GM19043 (cell line): ENCODE measurements around the gene NEIL1.
"Not testable (repeated sequence)": the region's sequence is repeated elsewhere in the genome, so short reads cannot be mapped to it uniquely, and the experiment has no call there.

Experiments
- ATAC-seq: cut with Tn5 transposase; IDR thresholded peaks from one replicate; pipeline ENCODE4 v1.9.1; 2021; ENCODE audit warnings: low read depth; ENCODE audit not compliant: unreplicated experiment

The NEIL1 gene

DNA sequence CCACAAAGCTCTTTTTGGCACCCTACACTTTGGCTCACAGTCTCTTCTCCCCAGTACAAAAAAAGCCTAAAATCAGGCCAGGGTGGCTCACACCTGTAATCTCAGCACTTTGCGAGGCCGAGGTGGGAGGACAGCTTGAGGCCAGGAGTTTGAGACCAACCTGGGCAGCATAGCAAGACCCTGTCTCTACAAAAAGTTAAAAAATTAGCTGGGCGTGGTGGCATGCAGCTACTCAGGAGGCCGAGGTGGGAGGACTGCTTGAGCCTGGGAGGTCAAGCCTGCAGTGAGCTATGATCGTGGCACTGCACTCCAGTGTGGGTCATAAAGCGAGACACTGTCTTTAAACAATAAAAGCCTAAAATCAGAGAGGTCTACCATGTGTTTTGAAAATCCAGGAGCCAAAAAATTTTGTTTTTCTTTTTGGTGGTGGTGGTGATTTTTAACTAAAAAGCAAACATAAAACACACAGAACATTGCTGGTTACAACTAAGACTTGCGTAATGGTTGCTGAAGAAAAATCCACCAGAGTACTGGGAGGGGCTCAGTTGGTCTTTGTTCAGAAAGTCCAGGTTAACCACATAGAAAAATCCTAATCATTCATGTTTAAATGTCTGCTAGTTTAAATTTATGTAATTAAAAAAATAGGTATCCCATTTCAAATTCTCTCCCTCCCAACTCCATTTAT is 23.2 kb downstream of the NEIL1 start:
- ATAC-seq = no peak

DNA sequence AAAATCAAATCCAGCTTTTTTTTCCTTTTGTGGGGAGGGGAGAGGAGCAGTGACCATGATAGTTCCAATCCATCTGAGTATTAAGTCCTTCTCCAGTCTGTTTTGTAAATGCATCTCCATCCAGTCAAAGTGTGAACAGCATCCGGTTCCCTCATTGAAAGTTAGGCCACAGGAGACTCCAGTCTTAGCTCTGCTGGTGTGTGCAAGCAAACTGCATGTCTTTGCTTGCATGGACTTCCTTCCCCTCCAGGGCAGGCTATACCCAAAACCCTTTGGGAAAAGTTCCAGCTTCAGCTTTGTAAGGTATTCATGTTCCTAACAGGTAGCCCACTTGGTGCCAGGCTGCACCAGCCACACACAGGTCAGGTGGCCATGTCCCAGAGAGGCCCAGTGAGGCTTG is 24.6 kb downstream of the NEIL1 start:
- ATAC-seq = no peak

DNA sequence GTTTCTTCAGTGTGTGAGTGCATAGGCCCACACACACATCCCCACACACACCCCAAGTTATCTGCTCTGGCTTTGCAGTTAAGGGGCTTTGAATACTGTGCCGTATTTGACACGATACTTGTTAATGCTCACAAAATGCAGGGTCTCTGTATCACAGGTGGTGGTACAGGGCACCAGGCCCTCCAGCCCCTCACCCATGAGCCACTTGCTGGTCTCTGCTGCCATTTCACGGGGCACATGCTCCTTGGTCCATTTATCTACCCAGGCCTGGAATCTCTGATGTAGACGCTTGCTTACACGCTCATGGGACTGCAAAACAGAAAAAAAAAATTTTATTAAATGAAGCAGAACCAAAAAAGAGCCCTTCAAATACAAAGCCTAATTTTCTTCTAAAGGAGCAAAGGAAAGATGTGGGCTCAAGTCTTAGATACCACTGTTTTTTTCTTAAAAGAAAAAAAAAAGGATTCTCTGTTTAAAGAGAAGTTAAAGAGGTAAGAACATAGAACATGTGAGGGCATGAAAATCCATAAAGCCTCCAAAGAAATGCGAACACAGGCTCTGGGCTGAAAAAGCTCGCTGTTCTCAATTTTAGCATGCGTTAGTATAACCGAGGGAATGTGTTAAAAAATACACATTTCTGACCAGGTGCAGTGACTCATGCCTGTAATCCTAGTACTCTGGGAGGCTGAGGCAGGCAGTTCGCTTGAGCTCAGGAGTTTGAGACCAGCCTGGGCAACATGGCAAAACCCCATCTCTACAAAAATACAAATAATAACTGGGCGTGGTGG is 25.3 kb downstream of the NEIL1 start:
- ATAC-seq = no peak

DNA sequence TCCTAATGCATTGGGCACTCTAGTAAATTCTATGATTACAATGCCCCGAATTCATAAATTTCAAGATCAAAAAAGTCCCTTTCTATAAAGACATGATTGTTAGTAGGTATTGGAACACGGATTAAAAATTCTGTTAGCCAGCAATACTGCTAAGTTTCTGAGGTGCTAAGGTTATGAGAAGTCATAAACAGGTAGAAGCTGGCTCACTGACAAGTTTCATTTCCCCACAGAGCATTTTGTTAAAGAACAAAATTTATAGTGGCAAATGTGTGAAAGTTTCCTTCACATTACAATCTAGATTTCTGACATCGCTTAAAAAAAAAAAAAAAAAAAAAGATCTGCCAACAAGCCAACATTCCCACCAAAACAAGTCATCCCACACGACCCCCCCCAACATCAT is 33.9 kb downstream of the NEIL1 start:
- ATAC-seq = no peak

DNA sequence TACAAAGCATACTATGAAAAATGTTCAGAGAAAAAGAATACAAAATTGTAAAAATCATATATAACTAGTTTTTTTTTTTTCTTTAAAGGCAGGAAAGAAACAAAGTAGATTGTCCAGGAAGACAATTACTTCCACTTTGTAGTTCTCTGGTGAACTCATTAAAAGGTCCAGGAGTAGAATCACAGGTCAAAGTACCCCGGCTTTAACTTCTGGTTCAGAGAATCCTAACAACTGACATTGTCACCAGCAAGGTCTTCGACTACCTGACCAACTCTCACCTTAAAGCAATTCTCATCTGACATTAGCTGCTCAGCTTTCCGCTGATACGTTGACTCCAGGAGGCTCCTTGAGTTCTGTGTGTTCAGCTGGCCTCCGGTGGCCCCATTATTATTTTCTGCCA is 37.1 kb downstream of the NEIL1 start:
- not testable (repeated sequence) for ATAC-seq

DNA sequence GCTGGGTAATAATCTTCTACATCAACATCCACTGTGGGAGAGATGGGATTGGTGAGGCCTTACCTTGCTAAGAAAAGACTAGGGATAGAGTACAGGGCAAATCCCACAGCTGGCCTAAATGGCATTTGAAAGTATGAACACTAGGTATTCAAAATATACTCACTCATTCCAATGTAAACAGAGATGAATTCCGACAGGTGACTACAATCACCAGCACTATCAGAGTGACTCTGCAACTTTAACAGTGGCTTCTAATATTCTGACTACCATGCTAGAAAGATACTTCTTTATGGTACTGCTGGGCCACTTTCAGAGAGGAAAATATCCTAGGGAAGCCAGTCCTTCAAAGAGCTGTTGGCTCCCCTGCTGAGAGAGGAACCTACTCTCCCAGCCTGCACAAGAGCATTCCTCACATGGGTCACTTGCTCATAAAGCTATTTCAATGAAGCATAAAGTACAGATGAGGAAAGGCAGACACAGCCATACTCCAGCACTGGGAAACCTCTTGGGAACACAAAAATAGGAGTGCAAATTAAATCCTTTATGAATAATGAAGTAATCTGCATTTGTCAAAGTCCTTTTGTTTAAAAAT is 43.0 kb downstream of the NEIL1 start:
- ATAC-seq = no peak

DNA sequence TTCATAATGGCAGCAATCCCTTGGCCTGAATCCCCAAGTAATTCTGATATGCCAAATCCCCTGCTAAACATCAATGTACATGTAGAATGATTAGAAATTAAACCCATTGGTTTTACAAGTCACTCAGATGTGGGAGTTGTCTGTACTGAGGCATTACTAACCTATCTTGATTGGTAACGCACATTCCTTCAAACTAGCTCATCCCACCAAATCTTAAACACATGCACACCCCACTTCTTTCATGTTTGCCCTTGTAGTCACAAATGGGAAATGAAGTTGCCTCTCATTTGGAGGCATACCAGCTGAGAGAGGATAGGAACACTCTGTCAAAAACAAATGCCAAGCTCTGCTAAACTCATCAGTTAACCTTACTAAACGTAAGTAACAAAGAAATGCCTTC is 50.7 kb downstream of the NEIL1 start:
- no peak for ATAC-seq

DNA sequence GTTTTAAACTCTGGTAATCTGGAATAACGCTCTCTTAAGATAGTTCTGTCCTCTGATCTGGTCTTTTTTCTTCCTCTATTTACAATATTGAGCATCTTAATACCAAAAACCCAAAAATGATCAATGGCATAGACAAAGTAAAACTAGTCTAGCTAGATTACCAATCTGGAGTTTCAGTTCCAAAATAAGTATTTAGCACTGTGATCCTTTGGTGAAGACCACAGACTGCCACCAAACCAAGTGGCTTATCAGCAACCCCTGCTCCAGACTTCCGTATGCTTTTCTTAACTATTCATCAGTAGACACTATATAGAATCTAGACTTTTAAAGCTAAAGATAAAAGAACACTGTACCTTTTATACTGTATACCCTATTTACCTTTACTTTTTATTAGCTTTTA is 57.1 kb downstream of the NEIL1 start:
- ATAC-seq = no peak
